Measurements from ENCODE around the gene GNAI3. TPM values are rescaled to one million over a fixed set of nuclear protein-coding genes. Genes with fewer than 3 reads are reported as not detected.

GNAI3 gene
- polyA plus RNA-seq, 1 experiment, result 14.8 TPM

DNA sequence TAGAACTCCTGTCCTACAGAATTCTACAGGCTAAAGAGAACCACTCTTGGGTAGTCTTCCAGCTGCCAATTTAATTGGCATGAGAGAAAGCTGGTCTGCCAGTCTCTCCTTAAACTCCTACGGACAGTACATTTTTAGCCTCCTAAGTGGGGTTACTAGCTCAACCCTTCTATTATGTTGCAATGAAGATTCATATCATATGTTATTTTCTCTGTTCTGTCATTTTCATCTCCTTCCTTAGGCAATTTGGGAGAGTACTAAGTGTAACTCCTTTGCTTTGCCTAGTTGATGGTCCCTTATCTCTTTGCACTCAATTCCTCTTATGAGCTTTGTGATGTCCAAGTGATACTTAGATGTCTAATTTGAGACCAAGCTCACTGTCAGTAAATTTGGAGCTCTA lies 57.0 kb downstream of the GNAI3 start:
- ChIA-PET CTCF (interaction anchor here (1.1 to 2.0 kb wide), 3 partner anchors 35 to 115 kb away, joined by 4 to 5 read pairs (median 5); no protein-coding TSS in a partner anchor), POLR2A (interaction anchor here (0.6 kb wide), 1 partner anchor 41 kb away, joined by 5 read pairs; no protein-coding TSS in a partner anchor)
- no peak overlapping the region for H3K4me3 ChIP-seq (ENCODE audit: low read depth, low read length)
- H3K27me3 ChIP-seq (ENCODE audit: control insufficient read depth, insufficient read depth, low read length), result no peaks in the 10 kb centered on the region
- no peak for DNase-seq (ENCODE audit: low read depth, low spot score)
- no peak for TF ChIP-seq CTCF (IDR thresholded peaks at IDR 0.05; ENCODE audit: low read depth, low read length)
- no peaks in the 10 kb centered on the region for H3K9me3 ChIP-seq (ENCODE audit: control insufficient read depth, insufficient read depth, low read length)
- H3K27ac ChIP-seq (ENCODE audit: low read depth, low read length), result no peak overlapping the region

- Histone ChIP-seq H3K27me3 (ENCODE audit: control insufficient read depth, insufficient read depth, low read length) (no peaks in the 10 kb centered on the region), H3K27ac (ENCODE audit: low read depth, low read length) (no peak overlapping the region), H3K9me3 (ENCODE audit: control insufficient read depth, insufficient read depth, low read length) (no peaks in the 10 kb centered on the region), H3K4me3 (ENCODE audit: low read depth, low read length) (no peak overlapping the region)
- no peak for DNase-seq (ENCODE audit: low read depth, low spot score)
- POLR2A ChIA-PET, result interaction anchor here (1.0 kb wide), 1 partner anchor 11 kb away, joined by 3 read pairs; no protein-coding TSS in a partner anchor
- CTCF ChIA-PET, result interaction anchor here (0.6 kb wide), 1 partner anchor 290 kb away, joined by 3 read pairs; no protein-coding TSS in a partner anchor
- TF ChIP-seq CTCF (IDR thresholded peaks at IDR 0.05; ENCODE audit: low read depth, low read length), result no peak
Measured at GRCh38 chr1:109609881-109610280, 61.5 kb downstream of the GNAI3 start.

GRCh38 chr1:109610609-109611307 lies 62.3 kb downstream of the GNAI3 start:
- peak; percentile 21 for DNase-seq (ENCODE audit: low read depth, low spot score)
- H3K27me3 ChIP-seq (ENCODE audit: control insufficient read depth, insufficient read depth, low read length), result no peaks in the 10 kb centered on the region
- ChIA-PET CTCF (interaction anchor here (1.0 kb wide), 1 partner anchor 19 kb away, joined by 4 read pairs; no protein-coding TSS in a partner anchor), POLR2A (interaction anchor here (0.6 to 1.1 kb wide), 4 partner anchors 9 to 312 kb away, joined by 3 to 4 read pairs (median 3); partner anchors contain the start of genes AMPD2, GNAI3 and GNAT2)
- no peak overlapping the region for H3K4me3 ChIP-seq (ENCODE audit: low read depth, low read length)
- H3K9me3 ChIP-seq (ENCODE audit: control insufficient read depth, insufficient read depth, low read length), result no peaks in the 10 kb centered on the region
- TF ChIP-seq CTCF (IDR thresholded peaks at IDR 0.05; ENCODE audit: low read depth, low read length), result no peak
- peak overlapping the region; percentile 57 for H3K27ac ChIP-seq (ENCODE audit: low read depth, low read length)

DNA sequence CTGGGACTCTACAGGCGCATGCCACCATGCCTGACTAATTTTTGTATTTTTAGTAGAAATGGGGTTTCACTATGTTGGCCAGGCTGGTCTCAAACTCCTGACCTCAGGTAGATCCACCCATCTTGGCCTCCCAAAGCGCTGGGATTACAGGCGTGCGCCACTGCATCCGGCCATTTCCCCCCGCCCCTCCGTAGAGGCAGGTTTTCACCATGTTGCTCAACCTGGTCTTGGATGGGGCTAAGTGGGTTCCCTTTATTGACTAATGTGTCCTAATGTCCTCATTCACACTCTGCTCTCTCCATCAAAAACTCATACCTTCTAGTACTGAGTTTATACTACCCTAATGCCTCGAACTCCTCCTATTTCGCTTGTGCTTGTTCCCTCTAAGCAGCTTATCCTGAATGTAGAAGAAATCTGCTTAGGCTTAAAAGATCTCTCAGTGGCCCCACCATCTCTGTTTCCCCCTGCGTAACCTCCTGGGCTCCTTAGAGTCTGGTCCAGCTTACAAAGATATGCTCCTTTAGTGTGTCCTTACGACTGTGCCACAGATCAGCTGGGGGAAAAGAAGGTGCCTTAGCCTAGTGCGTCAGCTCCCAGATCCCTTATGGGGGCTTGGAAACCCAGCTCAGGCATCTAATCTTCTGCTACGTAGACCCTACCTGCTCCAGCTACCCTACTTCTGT lies 63.0 kb downstream of the GNAI3 start:
- TF ChIP-seq CTCF (IDR thresholded peaks at IDR 0.05; ENCODE audit: low read depth, low read length), result no peak
- H3K4me3 ChIP-seq (ENCODE audit: low read depth, low read length), result no peak overlapping the region
- H3K9me3 ChIP-seq (ENCODE audit: control insufficient read depth, insufficient read depth, low read length), result no peaks in the 10 kb centered on the region
- DNase-seq (ENCODE audit: low read depth, low spot score), result no peak
- H3K27ac ChIP-seq (ENCODE audit: low read depth, low read length), result no peak overlapping the region
- CTCF ChIA-PET, result interaction anchor here (1.0 kb wide), 1 partner anchor 19 kb away, joined by 4 read pairs; no protein-coding TSS in a partner anchor
- H3K27me3 ChIP-seq (ENCODE audit: control insufficient read depth, insufficient read depth, low read length), result no peaks in the 10 kb centered on the region
- POLR2A ChIA-PET, result interaction anchor here (0.6 to 1.1 kb wide), 2 partner anchors 8 to 63 kb away, joined by 3 read pairs; partner anchors contain the start of genes AMPD2, GNAI3 and GNAT2
